ENCODE results near the gene CTSC.
A peak's percentile ranks its signal among the peaks of the same experiment; 100 is the strongest.

Gene CTSC

GRCh38 chr11:88315981-88316441 is 21.5 kb downstream of the CTSC start:
- peak overlapping the region; percentile 12 for H3K27ac ChIP-seq (ENCODE audit: low read depth, low read length)
- no peaks in the 10 kb centered on the region for H3K9me3 ChIP-seq (ENCODE audit: control insufficient read depth, insufficient read depth, low read length)

GRCh38 chr11:88315015-88315414 is 22.5 kb downstream of the CTSC start:
- no peak overlapping the region for H3K4me3 ChIP-seq (ENCODE audit: low read depth, low read length)
- H3K9me3 ChIP-seq (ENCODE audit: control insufficient read depth, insufficient read depth, low read length): no peaks in the 10 kb centered on the region
- H3K4me1 ChIP-seq (ENCODE audit: control insufficient read depth, insufficient read depth, low read length): peaks cover 53% of the 10 kb centered on the region
- H3K36me3 ChIP-seq (ENCODE audit: control insufficient read depth, insufficient read depth, low read length): peaks cover 56% of the 10 kb centered on the region
- no peak overlapping the region for H3K27ac ChIP-seq (ENCODE audit: low read depth, low read length)
- no peak overlapping the region for H3K9ac ChIP-seq (ENCODE audit: low read depth, low read length)
- H3K27me3 ChIP-seq (ENCODE audit: control insufficient read depth, insufficient read depth, low read length): no peaks in the 10 kb centered on the region

More at GRCh38 chr11:88315981-88316441, 21.5 kb downstream of the CTSC start:
- Histone ChIP-seq H3K36me3 (ENCODE audit: control insufficient read depth, insufficient read depth, low read length) (peaks cover 52% of the 10 kb centered on the region), H3K4me1 (ENCODE audit: control insufficient read depth, insufficient read depth, low read length) (peaks cover 47% of the 10 kb centered on the region), H3K27me3 (ENCODE audit: control insufficient read depth, insufficient read depth, low read length) (no peaks in the 10 kb centered on the region), H3K9ac (ENCODE audit: low read depth, low read length) (no peak overlapping the region), H3K4me3 (ENCODE audit: low read depth, low read length) (no peak overlapping the region)

GRCh38 chr11:88313441-88313840 is 24.1 kb downstream of the CTSC start:
- Histone ChIP-seq H3K4me1 (ENCODE audit: control insufficient read depth, insufficient read depth, low read length) (peaks cover 64% of the 10 kb centered on the region), H3K36me3 (ENCODE audit: control insufficient read depth, insufficient read depth, low read length) (peaks cover 66% of the 10 kb centered on the region), H3K9ac (ENCODE audit: low read depth, low read length) (no peak overlapping the region), H3K27ac (ENCODE audit: low read depth, low read length) (peak overlapping the region; percentile 18), H3K27me3 (ENCODE audit: control insufficient read depth, insufficient read depth, low read length) (no peaks in the 10 kb centered on the region), H3K9me3 (ENCODE audit: control insufficient read depth, insufficient read depth, low read length) (no peaks in the 10 kb centered on the region), H3K4me3 (ENCODE audit: low read depth, low read length) (no peak overlapping the region)

GRCh38 chr11:88312628-88313027 is 24.9 kb downstream of the CTSC start:
- H3K27ac ChIP-seq (ENCODE audit: low read depth, low read length): no peak overlapping the region
- H3K27me3 ChIP-seq (ENCODE audit: control insufficient read depth, insufficient read depth, low read length): no peaks in the 10 kb centered on the region
- no peaks in the 10 kb centered on the region for H3K9me3 ChIP-seq (ENCODE audit: control insufficient read depth, insufficient read depth, low read length)
- H3K4me3 ChIP-seq (ENCODE audit: low read depth, low read length): no peak overlapping the region
- H3K9ac ChIP-seq (ENCODE audit: low read depth, low read length): no peak overlapping the region
- H3K36me3 ChIP-seq (ENCODE audit: control insufficient read depth, insufficient read depth, low read length): peaks cover 61% of the 10 kb centered on the region
- H3K4me1 ChIP-seq (ENCODE audit: control insufficient read depth, insufficient read depth, low read length): peaks cover 63% of the 10 kb centered on the region

GRCh38 chr11:88310246-88310645 is 27.3 kb downstream of the CTSC start:
- peaks cover 62% of the 10 kb centered on the region for H3K4me1 ChIP-seq (ENCODE audit: control insufficient read depth, insufficient read depth, low read length)
- H3K36me3 ChIP-seq (ENCODE audit: control insufficient read depth, insufficient read depth, low read length): peaks cover 72% of the 10 kb centered on the region
- no peak overlapping the region for H3K4me3 ChIP-seq (ENCODE audit: low read depth, low read length)
- no peaks in the 10 kb centered on the region for H3K27me3 ChIP-seq (ENCODE audit: control insufficient read depth, insufficient read depth, low read length)
- H3K27ac ChIP-seq (ENCODE audit: low read depth, low read length): peak overlapping the region; percentile 16
- no peak overlapping the region for H3K9ac ChIP-seq (ENCODE audit: low read depth, low read length)
- H3K9me3 ChIP-seq (ENCODE audit: control insufficient read depth, insufficient read depth, low read length): 0 out of 2 replicates have a peak, but pooled peaks cover 4% of the 10 kb centered on the region

GRCh38 chr11:88308576-88308975 is 29.0 kb downstream of the CTSC start:
- peak overlapping the region; percentile 98 for H3K27ac ChIP-seq (ENCODE audit: low read depth, low read length)
- peaks cover 59% of the 10 kb centered on the region for H3K4me1 ChIP-seq (ENCODE audit: control insufficient read depth, insufficient read depth, low read length)
- H3K4me3 ChIP-seq (ENCODE audit: low read depth, low read length): peak overlapping the region; percentile 57
- peaks cover 79% of the 10 kb centered on the region for H3K36me3 ChIP-seq (ENCODE audit: control insufficient read depth, insufficient read depth, low read length)
- no peaks in the 10 kb centered on the region for H3K27me3 ChIP-seq (ENCODE audit: control insufficient read depth, insufficient read depth, low read length)
- H3K9me3 ChIP-seq (ENCODE audit: control insufficient read depth, insufficient read depth, low read length): 0 out of 2 replicates have a peak, but pooled peaks cover 4% of the 10 kb centered on the region
- peak overlapping the region; percentile 76 for H3K9ac ChIP-seq (ENCODE audit: low read depth, low read length)

GRCh38 chr11:88307749-88308425 is 29.6 kb downstream of the CTSC start:
- peaks cover 53% of the 10 kb centered on the region for H3K4me1 ChIP-seq (ENCODE audit: control insufficient read depth, insufficient read depth, low read length)
- 0 out of 2 replicates have a peak, but pooled peaks cover 4% of the 10 kb centered on the region for H3K9me3 ChIP-seq (ENCODE audit: control insufficient read depth, insufficient read depth, low read length)
- peak overlapping the region; percentile 98 for H3K27ac ChIP-seq (ENCODE audit: low read depth, low read length)
- H3K9ac ChIP-seq (ENCODE audit: low read depth, low read length): peak overlapping the region; percentile 74
- H3K36me3 ChIP-seq (ENCODE audit: control insufficient read depth, insufficient read depth, low read length): peaks cover 85% of the 10 kb centered on the region
- H3K27me3 ChIP-seq (ENCODE audit: control insufficient read depth, insufficient read depth, low read length): no peaks in the 10 kb centered on the region
- H3K4me3 ChIP-seq (ENCODE audit: low read depth, low read length): peak overlapping the region; percentile 57

GRCh38 chr11:88306785-88307184 is 30.8 kb downstream of the CTSC start:
- no peak overlapping the region for H3K9ac ChIP-seq (ENCODE audit: low read depth, low read length)
- peaks cover 45% of the 10 kb centered on the region for H3K4me1 ChIP-seq (ENCODE audit: control insufficient read depth, insufficient read depth, low read length)
- H3K27ac ChIP-seq (ENCODE audit: low read depth, low read length): peak overlapping the region; percentile 98
- 0 out of 2 replicates have a peak, but pooled peaks cover 4% of the 10 kb centered on the region for H3K9me3 ChIP-seq (ENCODE audit: control insufficient read depth, insufficient read depth, low read length)
- H3K36me3 ChIP-seq (ENCODE audit: control insufficient read depth, insufficient read depth, low read length): peaks cover 79% of the 10 kb centered on the region
- H3K4me3 ChIP-seq (ENCODE audit: low read depth, low read length): no peak overlapping the region
- H3K27me3 ChIP-seq (ENCODE audit: control insufficient read depth, insufficient read depth, low read length): no peaks in the 10 kb centered on the region

GRCh38 chr11:88305430-88305829 is 32.1 kb downstream of the CTSC start:
- H3K4me3 ChIP-seq (ENCODE audit: low read depth, low read length): no peak overlapping the region
- H3K27me3 ChIP-seq (ENCODE audit: control insufficient read depth, insufficient read depth, low read length): no peaks in the 10 kb centered on the region
- H3K27ac ChIP-seq (ENCODE audit: low read depth, low read length): no peak overlapping the region
- H3K9ac ChIP-seq (ENCODE audit: low read depth, low read length): no peak overlapping the region
- H3K36me3 ChIP-seq (ENCODE audit: control insufficient read depth, insufficient read depth, low read length): peaks cover 71% of the 10 kb centered on the region
- 0 out of 2 replicates have a peak, but pooled peaks cover 4% of the 10 kb centered on the region for H3K9me3 ChIP-seq (ENCODE audit: control insufficient read depth, insufficient read depth, low read length)
- H3K4me1 ChIP-seq (ENCODE audit: control insufficient read depth, insufficient read depth, low read length): peaks cover 46% of the 10 kb centered on the region

GRCh38 chr11:88304352-88304751 is 33.2 kb downstream of the CTSC start:
- H3K9ac ChIP-seq (ENCODE audit: low read depth, low read length): no peak overlapping the region

GRCh38 chr11:88303037-88303436 is 34.5 kb downstream of the CTSC start:
- Histone ChIP-seq H3K9me3 (ENCODE audit: control insufficient read depth, insufficient read depth, low read length) (0 out of 2 replicates have a peak, but pooled peaks cover 4% of the 10 kb centered on the region), H3K9ac (ENCODE audit: low read depth, low read length) (no peak overlapping the region), H3K4me3 (ENCODE audit: low read depth, low read length) (no peak overlapping the region), H3K4me1 (ENCODE audit: control insufficient read depth, insufficient read depth, low read length) (peaks cover 47% of the 10 kb centered on the region), H3K27me3 (ENCODE audit: control insufficient read depth, insufficient read depth, low read length) (no peaks in the 10 kb centered on the region), H3K36me3 (ENCODE audit: control insufficient read depth, insufficient read depth, low read length) (peaks cover 84% of the 10 kb centered on the region), H3K27ac (ENCODE audit: low read depth, low read length) (no peak overlapping the region)

More at GRCh38 chr11:88304352-88304751, 33.2 kb downstream of the CTSC start:
- peaks cover 44% of the 10 kb centered on the region for H3K4me1 ChIP-seq (ENCODE audit: control insufficient read depth, insufficient read depth, low read length)
- no peaks in the 10 kb centered on the region for H3K27me3 ChIP-seq (ENCODE audit: control insufficient read depth, insufficient read depth, low read length)
- H3K9me3 ChIP-seq (ENCODE audit: control insufficient read depth, insufficient read depth, low read length): 0 out of 2 replicates have a peak, but pooled peaks cover 4% of the 10 kb centered on the region
- no peak overlapping the region for H3K4me3 ChIP-seq (ENCODE audit: low read depth, low read length)
- no peak overlapping the region for H3K27ac ChIP-seq (ENCODE audit: low read depth, low read length)
- H3K36me3 ChIP-seq (ENCODE audit: control insufficient read depth, insufficient read depth, low read length): peaks cover 77% of the 10 kb centered on the region

Data from HUES48 (cell line).